Lower lobe of right lung (tissue), 2 donors: ENCODE measurements around the gene LPAR6. TPM values are rescaled to one million over a fixed set of nuclear protein-coding genes. Genes with fewer than 3 reads are reported as not detected.

Experiments
- ATAC-seq, 2 donors: fragments of 200-7000 bp; cut with Tn5 transposase; one replicate each; pipeline ENCODE4 v1.9.1; 2020 to 2022; ENCODE audit warnings: mild to moderate bottlenecking in 2 of 2, moderate library complexity in 2 of 2
- DNase-seq: peaks from one replicate; pipeline ENCODE4 v3.0.0-alpha.2; 2020
- H3K27ac ChIP-seq: fragments of 200-600 bp; one replicate; pipeline ENCODE4 v1.8.0; 2022
- H3K27me3 ChIP-seq: fragments of 200-600 bp; one replicate; pipeline ENCODE4 v1.8.0; 2022; ENCODE audit warnings: low read depth
- H3K36me3 ChIP-seq: fragments of 200-600 bp; one replicate; pipeline ENCODE4 v1.8.0; 2022; ENCODE audit warnings: mild to moderate bottlenecking
- H3K4me1 ChIP-seq: fragments of 200-600 bp; one replicate; pipeline ENCODE4 v1.8.0; 2022
- H3K4me3 ChIP-seq: fragments of 200-600 bp; one replicate; pipeline ENCODE4 v1.8.0; 2022; ENCODE audit warnings: mild to moderate bottlenecking
- H3K9me3 ChIP-seq: fragments of 200-600 bp; one replicate; pipeline ENCODE4 v1.8.0; 2022
- CTCF ChIP-seq: fragments of 200-600 bp; IDR thresholded peaks from one replicate; pipeline ENCODE4 v1.8.0; 2022; ENCODE audit warnings: antibody characterized with exemption, mild to moderate bottlenecking
- intact Hi-C: fragments of 100-400 bp; cut with DNase I; formaldehyde crosslinking; loops from one replicate; pipeline ENCODE4 v1.11.0; 2022
- total RNA-seq: library from RNA; stranded (reverse); fragmentation: NEBNext Ultra II Directional; extraction: Animal tissue kit (Norgen Biotek cat#: 25700); gene quantifications from one replicate; pipeline ENCODE4 v1.2.1, GENCODE V29; 2021
- donor health status: DM: no; HTN: yes; CAD: no; lungs with severe emphysema.

Gene LPAR6
- total RNA-seq, 1 donor from 2014 or later: 25.7 TPM

- Histone ChIP-seq H3K4me3 (peak overlapping the region; percentile 59), H3K27ac (peak overlapping the region; percentile 83), H3K36me3 (no peaks in the 10 kb centered on the region), H3K9me3 (no peaks in the 10 kb centered on the region), H3K27me3 (no peaks in the 10 kb centered on the region), H3K4me1 (peaks cover 22% of the 10 kb centered on the region)
- intact Hi-C loops: no loop called here
- TF ChIP-seq CTCF: no peak
- DNase-seq (no peak), ATAC-seq (peak; percentile 41 to 77)
Measured at GRCh38 chr13:48411841-48412531, 927 bp downstream of the LPAR6 start.

- Histone ChIP-seq H3K4me3 (peak overlapping the region; percentile 59), H3K9me3 (no peaks in the 10 kb centered on the region)
Measured at GRCh38 chr13:48411147-48411794, 1.6 kb downstream of the LPAR6 start.

GRCh38 chr13:48410199-48410598 is 2.7 kb downstream of the LPAR6 start:
- DNase-seq: no peak
- Histone ChIP-seq H3K4me3 (peak overlapping the region; percentile 59), H3K4me1 (peaks cover 30% of the 10 kb centered on the region), H3K36me3 (no peaks in the 10 kb centered on the region), H3K27ac (peak overlapping the region; percentile 9), H3K9me3 (no peaks in the 10 kb centered on the region), H3K27me3 (no peaks in the 10 kb centered on the region)
- intact Hi-C loops: no loop called here
- ATAC-seq: no peak
- no peak for TF ChIP-seq CTCF

More at GRCh38 chr13:48411147-48411794, 1.6 kb downstream of the LPAR6 start:
- peaks cover 22% of the 10 kb centered on the region for H3K4me1 ChIP-seq
- TF ChIP-seq CTCF: no peak
- no peaks in the 10 kb centered on the region for H3K36me3 ChIP-seq
- ATAC-seq (no peak), DNase-seq (no peak)
- no peaks in the 10 kb centered on the region for H3K27me3 ChIP-seq
- intact Hi-C loops: no loop called here
- peak overlapping the region; percentile 83 for H3K27ac ChIP-seq

GRCh38 chr13:48405875-48406274 is 7.0 kb downstream of the LPAR6 start:
- H3K4me3 ChIP-seq: no peak overlapping the region
- no peaks in the 10 kb centered on the region for H3K27me3 ChIP-seq
- H3K36me3 ChIP-seq: no peaks in the 10 kb centered on the region
- TF ChIP-seq CTCF: no peak
- ATAC-seq (no peak), DNase-seq (no peak)
- H3K9me3 ChIP-seq: no peaks in the 10 kb centered on the region
- intact Hi-C loops: no loop called here
- H3K27ac ChIP-seq: no peak overlapping the region
- peaks cover 57% of the 10 kb centered on the region for H3K4me1 ChIP-seq

GRCh38 chr13:48404952-48405351 is 8.0 kb downstream of the LPAR6 start:
- H3K4me3 ChIP-seq: no peak overlapping the region
- no peak for TF ChIP-seq CTCF
- H3K9me3 ChIP-seq: no peaks in the 10 kb centered on the region
- DNase-seq (no peak), ATAC-seq (no peak)
- H3K27ac ChIP-seq: peak overlapping the region; percentile 69
- peaks cover 67% of the 10 kb centered on the region for H3K4me1 ChIP-seq
- no peaks in the 10 kb centered on the region for H3K36me3 ChIP-seq
- no peaks in the 10 kb centered on the region for H3K27me3 ChIP-seq
- intact Hi-C loops: no loop called here
